ENCODE data around the gene GLI1. TPM values are rescaled to one million over a fixed set of nuclear protein-coding genes. Genes with fewer than 3 reads are reported as not detected.

Gene GLI1
- total RNA-seq, 1 experiment from 2014 or later: 6.4 TPM

GRCh38 chr12:57520053-57520818, 60.7 kb downstream of the GLI1 start, which contains the start of gene DDIT3:
DDIT3 (minus strand) TSS chr12:57520514; CDS start chr12:57517406, 3,108 bp downstream.
- peaks cover 64% of the 10 kb centered on the region for H3K79me2 ChIP-seq (ENCODE audit: insufficient read depth, low read length)
- intact Hi-C loops (cut with micrococcal nuclease): no loop called here
- ChIA-PET RAD21 (ENCODE audit: low non-redundant PET in 1 of 2, low total read pairs in 2 of 2, uncharacterized antibody in 2 of 2, unreplicated experiment in 2 of 2) (no interaction called here), CTCF (interaction anchor here (0.7 kb wide), 1 partner anchor 834 kb away, joined by 3 read pairs; no protein-coding TSS in a partner anchor), POLR2A (interaction anchor here (0.9 to 2.0 kb wide), 5 partner anchors 8 to 40 kb away, joined by 3 to 7 read pairs (median 3); partner anchors contain the start of gene DCTN2)
- TF ChIP-seq EZH2 (IDR thresholded peaks at IDR 0.05): no peak
- no peak for TF ChIP-seq ELF1 (IDR thresholded peaks at IDR 0.05; ENCODE audit: borderline replicate concordance, low read depth)
- TF ChIP-seq YY1 (IDR thresholded peaks at IDR 0.05; ENCODE audit: extremely low read depth, insufficient replicate concordance, low read depth, low read length): peak; percentile 64
- TF ChIP-seq MAX (IDR thresholded peaks at IDR 0.05): no peak
- no peak for TF ChIP-seq CTCF (IDR thresholded peaks at IDR 0.05 in 2 of 3, conservative IDR thresholded peaks at IDR 0.05 in 1 of 3; ENCODE audit: borderline replicate concordance in 1 of 3, insufficient read depth in 1 of 3, low read depth in 2 of 3, low read length in 2 of 3)
- TF ChIP-seq ATF3 (IDR thresholded peaks at IDR 0.05): no peak
- peak; percentile 2 for TF ChIP-seq TCF7L2 (IDR thresholded peaks at IDR 0.05; ENCODE audit: borderline replicate concordance, extremely low read depth, insufficient read depth, insufficient read length)
- peak; percentile 71; the same call in 1 of the 2 replicates for TF ChIP-seq ZFX (IDR thresholded peaks at IDR 0.05)
- no peak for TF ChIP-seq CEBPB (IDR thresholded peaks at IDR 0.05; ENCODE audit: low read depth)
- no peak for TF ChIP-seq JUND (IDR thresholded peaks at IDR 0.05)
- TF ChIP-seq POLR2AphosphoS5 (IDR thresholded peaks at IDR 0.05; ENCODE audit: low read depth, low read length): peak; percentile 100
- TF ChIP-seq POLR2A (IDR thresholded peaks at IDR 0.05; ENCODE audit: borderline replicate concordance, extremely low read depth, insufficient read depth, insufficient read length): peak; percentile 99
- peaks cover 7% of the 10 kb centered on the region; the same call in 1 of the 2 replicates for H4K20me1 ChIP-seq (ENCODE audit: insufficient read depth)
- peaks cover 24 to 56% of the 10 kb centered on the region in 2 experiments for H3K4me1 ChIP-seq (ENCODE audit: control insufficient read depth in 1 of 2, insufficient read depth in 2 of 2, low read length in 2 of 2)
- no peaks in the 10 kb centered on the region for H3K27me3 ChIP-seq (ENCODE audit: insufficient read depth, low read length)
- H3K27ac ChIP-seq (ENCODE audit: low read depth, low read length): peak within 1 kb of the TSS; percentile 85
- H3K4me2 ChIP-seq (ENCODE audit: low read length): peak within 1 kb of the TSS; percentile 94
- no peak within 1 kb of the TSS for H2AFZ ChIP-seq (ENCODE audit: low read depth, low read length, poor library complexity, severe bottlenecking)
- BruUV-seq (replicated peaks): TSS peak; percentile 69
- H3K4me3 ChIP-seq (replicated peaks in 1 of 2; ENCODE audit: low read depth in 1 of 2, low read length in 2 of 2): peak within 1 kb of the TSS; percentile 79 to 88
- H3K9me3 ChIP-seq (ENCODE audit: control insufficient read depth in 1 of 2, insufficient read depth in 1 of 2, low read depth in 1 of 2, low read length in 2 of 2): no peaks in the 10 kb centered on the region
- H3K9me2 ChIP-seq (ENCODE audit: insufficient read depth): no peaks in the 10 kb centered on the region
- ATAC-seq (peak; percentile 78), DNase-seq (ENCODE audit: low read depth, low spot score) (peak; percentile 97)
- peak within 1 kb of the TSS; percentile 80 for H3K9ac ChIP-seq (ENCODE audit: low read length)
- peaks cover 22 to 41% of the 10 kb centered on the region in 2 experiments for H3K36me3 ChIP-seq (ENCODE audit: control insufficient read depth in 1 of 2, insufficient read depth in 2 of 2, low read length in 2 of 2)

Data from HCT116 (cell line).